T-helper 2 cell (primary cell): Measurements from ENCODE around the gene HECA.
"Not testable (repeated sequence)": the region's sequence is repeated elsewhere in the genome, so short reads cannot be mapped to it uniquely, and the experiment has no call there.

Experiments
- DNase-seq, 5 experiments: peaks; one replicate each; pipeline versions ENCODE4 v3.0.0 to v3.0.0-alpha.2; 2012 to 2022
- total RNA-seq, 2 donors: gene quantifications; one replicate each; lab custom pipeline; 2026; lab: John Stamatoyannopoulos, UW

HECA gene
- 505 to 861 reads per million in 2 donors for total RNA-seq

- peak; percentile 97 to 99 (median 99) for DNase-seq
Observed at GRCh38 chr6:139134817-139135577, at the start of gene HECA. Gene HECA, plus strand, starts transcription at chr6:139135080. Its CDS starts 317 bp downstream, at chr6:139135397.

GRCh38 chr6:139091826-139092225 lies 43.1 kb upstream of the HECA start:
- no peak for DNase-seq

GRCh38 chr6:139099984-139100383 lies 34.9 kb upstream of the HECA start:
- peak in 1 of 5 experiments; percentile 80 for DNase-seq

- DNase-seq: no peak
Observed at GRCh38 chr6:139107051-139107450, 27.8 kb upstream of the HECA start.

- DNase-seq: no peak
Observed at GRCh38 chr6:139108378-139108777, 26.5 kb upstream of the HECA start.

- DNase-seq: peak in 1 of 5 experiments; percentile 73
Observed at GRCh38 chr6:139109558-139109957, 25.3 kb upstream of the HECA start.

- DNase-seq: no peak
Observed at GRCh38 chr6:139112146-139112545, 22.7 kb upstream of the HECA start.

GRCh38 chr6:139112561-139112960 lies 22.3 kb upstream of the HECA start:
- DNase-seq: no peak

- no peak for DNase-seq
Observed at GRCh38 chr6:139114746-139115145, 20.1 kb upstream of the HECA start.

GRCh38 chr6:139115989-139116758 lies 18.7 kb upstream of the HECA start:
- DNase-seq: no peak

- DNase-seq: no peak
Observed at GRCh38 chr6:139117734-139118133, 17.1 kb upstream of the HECA start.

- DNase-seq: no peak
Observed at GRCh38 chr6:139119552-139119951, 15.3 kb upstream of the HECA start.

- not testable (repeated sequence) for DNase-seq
Observed at GRCh38 chr6:139122823-139123222, 12.1 kb upstream of the HECA start.

GRCh38 chr6:139124887-139125672 lies 9.8 kb upstream of the HECA start:
- peak in 4 of 5 experiments; percentile 60 to 98 (median 72) for DNase-seq

GRCh38 chr6:139126255-139126654 lies 8.6 kb upstream of the HECA start:
- peak in 1 of 5 experiments; percentile 83 for DNase-seq

- no peak for DNase-seq
Observed at GRCh38 chr6:139126931-139127330, 7.9 kb upstream of the HECA start.

GRCh38 chr6:139129284-139129683 lies 5.6 kb upstream of the HECA start:
- DNase-seq: no peak

GRCh38 chr6:139131736-139132280 lies 3.1 kb upstream of the HECA start:
- no peak for DNase-seq

- DNase-seq: no peak
Observed at GRCh38 chr6:139133262-139134063, 1.4 kb upstream of the HECA start.

GRCh38 chr6:139134064-139134395 lies 850 bp upstream of the HECA start:
- DNase-seq: no peak

GRCh38 chr6:139135578-139136545 lies 982 bp downstream of the HECA start:
- DNase-seq: peak; percentile 39 to 79 (median 50)
